ENCODE data around the gene DHCR24. TPM values are rescaled to one million over a fixed set of nuclear protein-coding genes. Genes with fewer than 3 reads are reported as not detected.

DHCR24 gene
- total and polyA plus RNA-seq, 2 of the 13 experiments (the other 11 are each of a cell fraction or from before 2014, with no cell fraction given) = 374 to 448 TPM

DNA sequence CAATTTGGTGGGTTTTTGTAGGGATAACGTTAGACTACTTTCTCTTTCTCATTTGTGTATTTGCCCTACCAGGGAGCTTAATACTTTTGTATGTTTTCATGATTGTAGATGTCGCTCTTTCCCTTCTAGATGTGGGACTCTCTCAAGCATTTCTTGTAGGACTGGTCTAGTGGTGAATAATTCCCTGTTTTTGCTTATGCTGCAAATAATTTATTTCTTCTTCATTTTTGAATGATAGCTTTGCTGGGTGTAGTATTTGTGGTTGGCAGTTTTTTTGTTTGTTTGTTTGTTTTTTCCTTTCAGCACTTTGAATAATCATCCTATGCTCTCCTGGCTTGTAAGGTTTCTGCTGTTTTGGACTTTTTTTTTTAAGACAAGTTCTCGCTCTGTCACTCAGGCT, 63.3 kb downstream of the DHCR24 start:
- no peak overlapping the region for H2AFZ ChIP-seq (ENCODE audit: low read length)
- CTCF ChIA-PET (ENCODE audit: low intra/inter-chr PET ratio, low total read pairs) = no interaction called here
- ATAC-seq = no peak
- TF ChIP-seq, protein P1, sequence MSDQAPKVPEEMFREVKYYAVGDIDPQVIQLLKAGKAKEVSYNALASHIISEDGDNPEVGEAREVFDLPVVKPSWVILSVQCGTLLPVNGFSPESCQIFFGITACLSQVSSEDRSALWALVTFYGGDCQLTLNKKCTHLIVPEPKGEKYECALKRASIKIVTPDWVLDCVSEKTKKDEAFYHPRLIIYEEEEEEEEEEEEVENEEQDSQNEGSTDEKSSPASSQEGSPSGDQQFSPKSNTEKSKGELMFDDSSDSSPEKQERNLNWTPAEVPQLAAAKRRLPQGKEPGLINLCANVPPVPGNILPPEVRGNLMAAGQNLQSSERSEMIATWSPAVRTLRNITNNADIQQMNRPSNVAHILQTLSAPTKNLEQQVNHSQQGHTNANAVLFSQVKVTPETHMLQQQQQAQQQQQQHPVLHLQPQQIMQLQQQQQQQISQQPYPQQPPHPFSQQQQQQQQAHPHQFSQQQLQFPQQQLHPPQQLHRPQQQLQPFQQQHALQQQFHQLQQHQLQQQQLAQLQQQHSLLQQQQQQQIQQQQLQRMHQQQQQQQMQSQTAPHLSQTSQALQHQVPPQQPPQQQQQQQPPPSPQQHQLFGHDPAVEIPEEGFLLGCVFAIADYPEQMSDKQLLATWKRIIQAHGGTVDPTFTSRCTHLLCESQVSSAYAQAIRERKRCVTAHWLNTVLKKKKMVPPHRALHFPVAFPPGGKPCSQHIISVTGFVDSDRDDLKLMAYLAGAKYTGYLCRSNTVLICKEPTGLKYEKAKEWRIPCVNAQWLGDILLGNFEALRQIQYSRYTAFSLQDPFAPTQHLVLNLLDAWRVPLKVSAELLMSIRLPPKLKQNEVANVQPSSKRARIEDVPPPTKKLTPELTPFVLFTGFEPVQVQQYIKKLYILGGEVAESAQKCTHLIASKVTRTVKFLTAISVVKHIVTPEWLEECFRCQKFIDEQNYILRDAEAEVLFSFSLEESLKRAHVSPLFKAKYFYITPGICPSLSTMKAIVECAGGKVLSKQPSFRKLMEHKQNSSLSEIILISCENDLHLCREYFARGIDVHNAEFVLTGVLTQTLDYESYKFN (CRISPR knock-in tag; conservative IDR thresholded peaks at IDR 0.05) = no peak
- TF ChIP-seq MAFF (IDR thresholded peaks at IDR 0.05; ENCODE audit: low read depth, low read length) (peak; percentile 59), GABPB1 (CRISPR knock-in tag; IDR thresholded peaks at IDR 0.05) (no peak), MAFK (conservative IDR thresholded peaks at IDR 0.05 in 1 of 2, IDR thresholded peaks at IDR 0.05 in 1 of 2; ENCODE audit: low read length in 2 of 2) (peak; percentile 56 to 73; a peak in 3 of 4 replicates)
- H3K9me3 ChIP-seq (ENCODE audit: low read length) = peaks cover 4% of the 10 kb centered on the region; the same call in 1 of the 2 replicates
- POLR2A ChIA-PET = no interaction called here
- no peaks in the 10 kb centered on the region for H3K79me2 ChIP-seq (ENCODE audit: insufficient read depth, low read length)
- no peaks in the 10 kb centered on the region for H4K20me1 ChIP-seq (ENCODE audit: insufficient read depth, low read length)
- no peaks in the 10 kb centered on the region for H3K4me1 ChIP-seq (ENCODE audit: insufficient read depth, low read length)
- H3K4me3 ChIP-seq (replicated peaks in 1 of 3; ENCODE audit: insufficient read depth in 1 of 3, low read depth in 2 of 3, low read length in 3 of 3) = no peak overlapping the region
- H3K9ac ChIP-seq (ENCODE audit: insufficient read depth, low read depth, low read length) = no peak overlapping the region
- H3K27ac ChIP-seq (ENCODE audit: extremely low read length, insufficient read depth, low read length) = no peak overlapping the region
- H3K27me3 ChIP-seq (ENCODE audit: control insufficient read depth in 1 of 2, insufficient read depth in 2 of 2, low read length in 2 of 2) = peaks cover 0 to 7% of the 10 kb centered on the region in 2 experiments; a peak in 1 of 5 replicates
- intact Hi-C loops (cut with micrococcal nuclease; ENCODE audit: unreplicated experiment) (no loop called here), in situ Hi-C loops (cut with HindIII; ENCODE audit: extremely low pct_ligation_motif_present, low pct_unique_long_range_greater_than_20kb) (no loop called here)
- BruUV-seq (replicated peaks) = no TSS peak
- no peak for FAIRE-seq
- H3K4me2 ChIP-seq (ENCODE audit: low read depth, low read length) = no peak overlapping the region
- WGBS (ENCODE audit: low lambda C conversion rate) = 29% methylated on average over 3 of the region's 3 CpGs
- no peak for DNase-seq (ENCODE audit: low spot score)
- H3K36me3 ChIP-seq (replicated peaks in 1 of 2; ENCODE audit: control insufficient read depth in 1 of 2, insufficient read depth in 2 of 2, low read length in 2 of 2) = no peaks in the 10 kb centered on the region

- ChIA-PET CTCF (ENCODE audit: low intra/inter-chr PET ratio, low total read pairs) (no interaction called here), POLR2A (no interaction called here)
These were observed 67.3 kb downstream of the DHCR24 start for GRCh38 chr1:54819733-54820132.

More at GRCh38 chr1:54819733-54820132, 67.3 kb downstream of the DHCR24 start:
- Histone ChIP-seq H4K20me1 (ENCODE audit: insufficient read depth, low read length) (no peaks in the 10 kb centered on the region), H3K4me2 (ENCODE audit: low read depth, low read length) (no peak overlapping the region), H3K4me3 (replicated peaks in 1 of 3; ENCODE audit: insufficient read depth in 1 of 3, low read depth in 2 of 3, low read length in 3 of 3) (no peak overlapping the region), H2AFZ (ENCODE audit: low read length) (no peak overlapping the region), H3K9ac (ENCODE audit: insufficient read depth, low read depth, low read length) (no peak overlapping the region), H3K36me3 (replicated peaks in 1 of 2; ENCODE audit: control insufficient read depth in 1 of 2, insufficient read depth in 2 of 2, low read length in 2 of 2) (no peaks in the 10 kb centered on the region), H3K9me3 (ENCODE audit: low read length) (no peaks in the 10 kb centered on the region; the same call in 1 of the 2 replicates), H3K4me1 (ENCODE audit: insufficient read depth, low read length) (peaks cover under 1% of the 10 kb centered on the region; the same call in 1 of the 2 replicates), H3K27ac (ENCODE audit: extremely low read length, insufficient read depth, low read length) (no peak overlapping the region), H3K79me2 (ENCODE audit: insufficient read depth, low read length) (no peaks in the 10 kb centered on the region), H3K27me3 (ENCODE audit: control insufficient read depth in 1 of 2, insufficient read depth in 2 of 2, low read length in 2 of 2) (peaks cover 6 to 30% of the 10 kb centered on the region in 2 experiments; a peak in 3 of 5 replicates)
- ATAC-seq = no peak
- no peak for TF ChIP-seq BORCS8-MEF2B (CRISPR knock-in tag; IDR thresholded peaks at IDR 0.05)
- TF ChIP-seq FOXK2 (IDR thresholded peaks at IDR 0.05) = no peak
- no peak for TF ChIP-seq MTF2 (CRISPR knock-in tag; IDR thresholded peaks at IDR 0.05; ENCODE audit: borderline replicate concordance)
- no peak for TF ChIP-seq ZNF589 (CRISPR knock-in tag; conservative IDR thresholded peaks at IDR 0.05)
- TF ChIP-seq KDM1A (CRISPR knock-in tag; IDR thresholded peaks at IDR 0.05) = no peak
- in situ Hi-C loops (cut with HindIII; ENCODE audit: extremely low pct_ligation_motif_present, low pct_unique_long_range_greater_than_20kb) (loop anchor here (10.0 kb wide), 1 partner anchor 175 kb away; the partner anchor contains the start of gene BSND), intact Hi-C loops (cut with micrococcal nuclease; ENCODE audit: unreplicated experiment) (no loop called here)
- DNase-seq (ENCODE audit: low spot score) = no peak
- no peak for FAIRE-seq
- BruUV-seq (replicated peaks) = no TSS peak

All from HepG2 (cell line).